C4-2B (cell line): ENCODE measurements around the gene HERC2.

Experiments
- CTCF ChIP-seq: fragments of 450-650 bp; conservative IDR thresholded peaks from 2 replicates; pipeline ENCODE4 v1.5.1; 2017; ENCODE audit warnings: mild to moderate bottlenecking
- ZFX ChIP-seq: fragments of 450-650 bp; IDR thresholded peaks from 2 replicates; pipeline ENCODE4 v1.6.1; 2017

- TF ChIP-seq CTCF = no peak
- TF ChIP-seq ZFX = no peak
Measured at GRCh38 chr15:28260317-28260716, 61.7 kb downstream of the HERC2 start.
